ENCODE results near the gene CLINT1.

DNA sequence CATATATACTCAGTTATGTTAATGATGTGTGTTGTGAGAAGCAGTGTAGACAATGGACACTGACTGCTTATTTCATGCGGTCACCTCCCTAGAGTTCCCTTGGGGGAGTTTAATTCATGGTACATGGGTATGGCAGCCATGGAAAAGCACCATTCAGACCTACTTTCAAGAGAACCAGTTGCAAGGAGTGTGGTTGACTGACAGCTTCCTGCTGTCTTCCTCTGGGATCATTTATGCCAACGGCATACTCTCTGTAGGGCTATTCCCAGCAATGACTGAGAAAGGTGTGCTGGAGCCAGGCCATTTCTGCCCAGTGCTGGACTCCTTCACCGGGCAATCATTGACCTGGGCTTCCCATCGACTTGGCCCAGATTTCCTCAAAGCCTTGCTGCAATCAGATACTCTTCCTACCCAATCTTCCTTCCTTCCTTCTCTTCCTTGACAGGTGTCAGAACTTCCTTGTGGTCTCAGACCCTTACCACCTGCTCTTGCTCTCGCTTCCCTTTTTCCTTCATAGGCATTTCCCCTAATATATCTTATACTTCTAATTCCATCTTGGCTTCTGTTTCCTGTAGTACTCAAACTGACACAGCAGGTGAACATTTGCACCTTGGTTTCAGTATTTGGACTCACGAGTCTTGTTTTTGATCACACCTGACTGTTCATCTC, 3.4 kb upstream of the CLINT1 start:
- TF ChIP-seq, protein P1, sequence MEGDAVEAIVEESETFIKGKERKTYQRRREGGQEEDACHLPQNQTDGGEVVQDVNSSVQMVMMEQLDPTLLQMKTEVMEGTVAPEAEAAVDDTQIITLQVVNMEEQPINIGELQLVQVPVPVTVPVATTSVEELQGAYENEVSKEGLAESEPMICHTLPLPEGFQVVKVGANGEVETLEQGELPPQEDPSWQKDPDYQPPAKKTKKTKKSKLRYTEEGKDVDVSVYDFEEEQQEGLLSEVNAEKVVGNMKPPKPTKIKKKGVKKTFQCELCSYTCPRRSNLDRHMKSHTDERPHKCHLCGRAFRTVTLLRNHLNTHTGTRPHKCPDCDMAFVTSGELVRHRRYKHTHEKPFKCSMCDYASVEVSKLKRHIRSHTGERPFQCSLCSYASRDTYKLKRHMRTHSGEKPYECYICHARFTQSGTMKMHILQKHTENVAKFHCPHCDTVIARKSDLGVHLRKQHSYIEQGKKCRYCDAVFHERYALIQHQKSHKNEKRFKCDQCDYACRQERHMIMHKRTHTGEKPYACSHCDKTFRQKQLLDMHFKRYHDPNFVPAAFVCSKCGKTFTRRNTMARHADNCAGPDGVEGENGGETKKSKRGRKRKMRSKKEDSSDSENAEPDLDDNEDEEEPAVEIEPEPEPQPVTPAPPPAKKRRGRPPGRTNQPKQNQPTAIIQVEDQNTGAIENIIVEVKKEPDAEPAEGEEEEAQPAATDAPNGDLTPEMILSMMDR (IDR thresholded peaks at IDR 0.05; ENCODE audit: low read depth, low read length): no peak
- TF ChIP-seq EZH2phosphoT487 (IDR thresholded peaks at IDR 0.05; ENCODE audit: low read depth): no peak
